HCT116 (cell line): ENCODE data around the gene MEIKIN. TPM values are rescaled to one million over a fixed set of nuclear protein-coding genes. Genes with fewer than 3 reads are reported as not detected.

Experiments
- ATAC-seq: fragments of 200-7000 bp; cut with Tn5 transposase; 2 replicates; pipeline ENCODE4 v1.9.1; 2020; ENCODE audit warnings: mild to moderate bottlenecking, moderate library complexity
- BruUV-seq: library from RNA; stranded (reverse); fragments of 400-500 nt; replicated peaks from 2 replicates; lab custom pipeline; 2021; lab: Mats Ljungman, UMichigan
- CTCF ChIA-PET: fragments of 300-600 bp; sonication (Branson Sonifier 250); formaldehyde crosslinking; loops from one replicate; lab custom pipeline; 2021; ENCODE audit warnings: antibody characterized with exemption; lab: Charles Lee
- POLR2A ChIA-PET: fragments of 300-600, 350-600 bp; sonication (Branson Sonifier 250); formaldehyde crosslinking; loops from one replicate; lab custom pipeline; 2021; ENCODE audit warnings: antibody characterized with exemption; lab: Charles Lee
- RAD21 ChIA-PET, 2 experiments: fragments of 300-600 bp; sonication (Branson Sonifier 250); formaldehyde crosslinking; loops; one replicate each; lab custom pipeline; 2023; ENCODE audit warnings: low total read pairs in 2 of 2; ENCODE audit not compliant: uncharacterized antibody in 2 of 2, unreplicated experiment in 2 of 2, low non-redundant PET in 1 of 2; lab: Charles Lee
- DNase-seq: peaks from one replicate; pipeline ENCODE4 v3.0.0-alpha.2; 2010; ENCODE audit warnings: low read depth, low spot score
- H2AFZ ChIP-seq: fragments of 200-600 bp; shearing (Covaris generic), sonication (generic); 2 replicates; pipeline ENCODE4 v1.6.1; 2017; ENCODE audit warnings: low read depth, mixed run types, mixed read lengths, antibody characterized with exemption, low read length; ENCODE audit not compliant: poor library complexity, severe bottlenecking
- H3K27ac ChIP-seq: 2 replicates; pipeline ENCODE4 v1.5.1; 2012; ENCODE audit warnings: low read depth, low read length
- H3K27me3 ChIP-seq: fragments of 200-600 bp; sonication (generic); 2 replicates; pipeline ENCODE4 v1.6.1; 2016; ENCODE audit warnings: mixed run types, low read length, mixed read lengths; ENCODE audit not compliant: insufficient read depth
- H3K36me3 ChIP-seq, 2 experiments: fragments of 200-500 bp in 1 of 2; fragments of 200-600 bp in 1 of 2; sonication (Bioruptor generic) in 1 of 2; sonication (generic) in 1 of 2; 2 replicates each; pipeline versions ENCODE4 v1.5.1 to v1.6.1; 2014 to 2016; ENCODE audit warnings: low read length in 2 of 2, inconsistent platforms in 1 of 2, mixed read lengths in 1 of 2, mixed run types in 1 of 2; ENCODE audit not compliant: insufficient read depth in 2 of 2, control insufficient read depth in 1 of 2
- H3K4me1 ChIP-seq, 2 experiments: fragments of 200-600 bp in 1 of 2; sonication (generic) in 1 of 2; 2 replicates each; pipeline versions ENCODE4 v1.5.1 to v1.6.1; 2012 to 2017; ENCODE audit warnings: low read length in 2 of 2, inconsistent platforms in 1 of 2, mild to moderate bottlenecking in 1 of 2, mixed read lengths in 1 of 2, mixed run types in 1 of 2, moderate library complexity in 1 of 2; ENCODE audit not compliant: insufficient read depth in 2 of 2, control insufficient read depth in 1 of 2
- H3K4me2 ChIP-seq: fragments of 200-600 bp; sonication (generic); 2 replicates; pipeline ENCODE4 v1.6.1; 2017; ENCODE audit warnings: mixed run types, low read length, mixed read lengths
- H3K4me3 ChIP-seq, 2 experiments: fragments of 200-600 bp in 1 of 2; sonication (generic) in 1 of 2; replicated peaks in 1 of 2; 2 replicates each; pipeline ENCODE4 v1.5.1; 2011 to 2016; ENCODE audit warnings: low read length in 2 of 2, control low read depth in 1 of 2, low read depth in 1 of 2, mild to moderate bottlenecking in 1 of 2, mixed read lengths in 1 of 2, mixed run types in 1 of 2
- H3K79me2 ChIP-seq: fragments of 200-600 bp; sonication (generic); 2 replicates; pipeline ENCODE4 v1.6.1; 2017; ENCODE audit warnings: mild to moderate bottlenecking, mixed run types, low read length, moderate library complexity, mixed read lengths; ENCODE audit not compliant: insufficient read depth
- H3K9ac ChIP-seq: fragments of 200-600 bp; sonication (generic); 2 replicates; pipeline ENCODE4 v1.6.1; 2016; ENCODE audit warnings: low read length, mixed read lengths
- H3K9me2 ChIP-seq: fragments of 200-600 bp; sonication (generic), shearing (Covaris generic); 2 replicates; pipeline ENCODE4 v1.6.1; 2017; ENCODE audit warnings: mixed run types, mild to moderate bottlenecking, moderate library complexity; ENCODE audit not compliant: insufficient read depth
- H3K9me3 ChIP-seq, 2 experiments: fragments of 200-500 bp in 1 of 2; fragments of 200-600 bp in 1 of 2; sonication (Bioruptor generic) in 1 of 2; sonication (generic) in 1 of 2; 2 replicates each; pipeline ENCODE4 v1.6.1; 2014 to 2017; ENCODE audit warnings: low read length in 2 of 2, mixed read lengths in 2 of 2, inconsistent platforms in 1 of 2, low read depth in 1 of 2, mild to moderate bottlenecking in 1 of 2, mixed run types in 1 of 2, moderate library complexity in 1 of 2; ENCODE audit not compliant: control insufficient read depth in 1 of 2, insufficient read depth in 1 of 2
- H4K20me1 ChIP-seq: fragments of 200-600 bp; sonication (generic), shearing (Covaris generic); 2 replicates; pipeline ENCODE4 v1.6.1; 2017; ENCODE audit warnings: mixed run types, mild to moderate bottlenecking, moderate library complexity; ENCODE audit not compliant: insufficient read depth
- CBX3 ChIP-seq: IDR thresholded peaks from 2 replicates; pipeline ENCODE4 v1.6.1; 2012; ENCODE audit warnings: low read depth
- EGR1 ChIP-seq: IDR thresholded peaks from 2 replicates; pipeline ENCODE4 v1.6.1; 2012; ENCODE audit warnings: low read depth
- EZH2 ChIP-seq: fragments of 200-600 bp; sonication (generic); IDR thresholded peaks from 2 replicates; pipeline ENCODE4 v1.6.1; 2017; ENCODE audit warnings: antibody characterized with exemption, mixed run types
- FOSL1 ChIP-seq: IDR thresholded peaks from 2 replicates; pipeline ENCODE4 v1.6.1; 2012; ENCODE audit warnings: low read depth
- POLR2AphosphoS5 ChIP-seq: IDR thresholded peaks from 2 replicates; pipeline ENCODE4 v1.6.1; 2011; ENCODE audit warnings: mild to moderate bottlenecking, low read depth, low read length, moderate library complexity
- SIN3A ChIP-seq: IDR thresholded peaks from 2 replicates; pipeline ENCODE4 v1.6.1; 2012; ENCODE audit warnings: low read depth
- TCF7L2 ChIP-seq: IDR thresholded peaks from 2 replicates; pipeline ENCODE4 v1.7.0; 2011; ENCODE audit warnings: borderline replicate concordance, inconsistent platforms; ENCODE audit not compliant: insufficient read depth, insufficient read length; ENCODE audit errors: extremely low read depth
- YY1 ChIP-seq: IDR thresholded peaks from 2 replicates; pipeline ENCODE4 v1.6.1; 2011; ENCODE audit warnings: low read length, low read depth, moderate library complexity, mild to moderate bottlenecking; ENCODE audit not compliant: insufficient replicate concordance; ENCODE audit errors: extremely low read depth
- intact Hi-C: fragments of 100-400 bp; cut with micrococcal nuclease; formaldehyde crosslinking; loops from 2 replicates; pipeline ENCODE4 v1.10.0; 2022
- total RNA-seq: library from RNA; stranded (reverse); gene quantifications from one replicate; pipeline ENCODE4 v1.2.1, GENCODE V29; 2021; ENCODE audit not compliant: unreplicated experiment
- TF ChIP-seq, protein P1 (sequence below), 3 experiments: fragments of 200-600 bp in 1 of 3; sonication (generic) in 1 of 3; IDR thresholded peaks in 2 of 3; conservative IDR thresholded peaks in 1 of 3; 2 replicates each; pipeline ENCODE4 v1.5.1; 2012 to 2017; ENCODE audit warnings: low read depth in 2 of 3, low read length in 2 of 3, antibody characterized with exemption in 1 of 3, borderline replicate concordance in 1 of 3, control low read depth in 1 of 3, mild to moderate bottlenecking in 1 of 3, mixed read lengths in 1 of 3, mixed run types in 1 of 3, moderate library complexity in 1 of 3; ENCODE audit not compliant: insufficient read depth in 1 of 3
- TF ChIP-seq, protein P2 (sequence below): IDR thresholded peaks from 2 replicates; pipeline ENCODE4 v1.6.1; 2012

Gene MEIKIN
- total RNA-seq, 1 experiment from 2014 or later, result not detected

DNA sequence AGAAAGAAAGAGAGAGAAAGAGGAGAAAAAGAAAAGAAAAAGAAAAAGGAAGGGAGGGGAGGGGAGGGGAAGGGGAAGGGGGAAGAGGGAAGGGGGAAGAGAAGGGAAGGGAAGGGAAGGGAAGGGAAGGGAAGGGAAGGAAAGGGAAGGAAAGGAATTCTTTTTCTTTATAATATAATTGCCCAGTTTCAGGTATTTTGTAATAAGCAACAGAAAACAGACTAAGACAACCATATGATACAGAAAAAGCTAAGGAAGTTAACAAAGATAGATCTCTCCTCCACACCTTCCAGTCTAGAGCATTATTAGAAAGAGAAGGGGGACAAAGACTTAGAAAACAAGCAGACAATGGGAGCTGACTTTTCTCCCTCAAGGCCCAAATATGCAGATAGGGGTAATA lies 31.0 kb downstream of the MEIKIN start:
- H3K4me2 ChIP-seq, result no peak overlapping the region
- no peak for TF ChIP-seq CBX3
- no peak for TF ChIP-seq EZH2
- TF ChIP-seq, protein P1, sequence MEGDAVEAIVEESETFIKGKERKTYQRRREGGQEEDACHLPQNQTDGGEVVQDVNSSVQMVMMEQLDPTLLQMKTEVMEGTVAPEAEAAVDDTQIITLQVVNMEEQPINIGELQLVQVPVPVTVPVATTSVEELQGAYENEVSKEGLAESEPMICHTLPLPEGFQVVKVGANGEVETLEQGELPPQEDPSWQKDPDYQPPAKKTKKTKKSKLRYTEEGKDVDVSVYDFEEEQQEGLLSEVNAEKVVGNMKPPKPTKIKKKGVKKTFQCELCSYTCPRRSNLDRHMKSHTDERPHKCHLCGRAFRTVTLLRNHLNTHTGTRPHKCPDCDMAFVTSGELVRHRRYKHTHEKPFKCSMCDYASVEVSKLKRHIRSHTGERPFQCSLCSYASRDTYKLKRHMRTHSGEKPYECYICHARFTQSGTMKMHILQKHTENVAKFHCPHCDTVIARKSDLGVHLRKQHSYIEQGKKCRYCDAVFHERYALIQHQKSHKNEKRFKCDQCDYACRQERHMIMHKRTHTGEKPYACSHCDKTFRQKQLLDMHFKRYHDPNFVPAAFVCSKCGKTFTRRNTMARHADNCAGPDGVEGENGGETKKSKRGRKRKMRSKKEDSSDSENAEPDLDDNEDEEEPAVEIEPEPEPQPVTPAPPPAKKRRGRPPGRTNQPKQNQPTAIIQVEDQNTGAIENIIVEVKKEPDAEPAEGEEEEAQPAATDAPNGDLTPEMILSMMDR (IDR thresholded peaks at IDR 0.05 in 2 of 3, conservative IDR thresholded peaks at IDR 0.05 in 1 of 3; ENCODE audit: borderline replicate concordance in 1 of 3, insufficient read depth in 1 of 3, low read depth in 2 of 3, low read length in 2 of 3), result no peak
- TF ChIP-seq EGR1, result no peak
- no peak for TF ChIP-seq POLR2AphosphoS5
- no peak for TF ChIP-seq TCF7L2
- H3K9me2 ChIP-seq, result no peaks in the 10 kb centered on the region; the same call in 1 of the 2 replicates
- no peaks in the 10 kb centered on the region for H3K79me2 ChIP-seq
- ChIA-PET CTCF (no interaction called here), RAD21 (no interaction called here), POLR2A (no interaction called here)
- no peak for DNase-seq
- H3K4me1 ChIP-seq, result no peaks in the 10 kb centered on the region
- H3K9ac ChIP-seq, result no peak overlapping the region
- H3K4me3 ChIP-seq, result no peak overlapping the region
- H3K27ac ChIP-seq, result no peak overlapping the region
- H3K36me3 ChIP-seq, result no peaks in the 10 kb centered on the region
- no peaks in the 10 kb centered on the region for H4K20me1 ChIP-seq
- BruUV-seq, result no TSS peak
- no peak for ATAC-seq
- no peaks in the 10 kb centered on the region for H3K27me3 ChIP-seq
- intact Hi-C loops, result no loop called here
- H3K9me3 ChIP-seq, result no peaks in the 10 kb centered on the region
- H2AFZ ChIP-seq, result no peak overlapping the region

DNA sequence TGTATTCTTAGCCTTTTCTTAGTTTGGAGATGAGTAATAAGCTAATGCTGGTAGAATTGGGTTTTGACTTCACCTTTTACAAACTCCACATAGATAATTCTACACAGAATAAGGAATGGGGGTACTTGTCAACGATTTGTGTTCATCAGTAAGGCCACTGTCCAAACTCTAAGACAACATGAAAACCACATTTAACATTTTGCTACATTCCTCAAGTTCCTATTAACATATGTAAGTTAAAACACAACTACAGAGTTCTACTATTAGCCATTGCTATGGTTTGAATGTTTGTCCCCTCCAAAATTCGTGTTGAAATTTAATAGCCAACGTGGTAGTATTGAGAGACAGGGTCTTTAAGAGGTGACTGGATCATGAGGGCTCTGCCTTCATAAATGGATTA lies 31.9 kb downstream of the MEIKIN start:
- Histone ChIP-seq H3K27me3 (no peaks in the 10 kb centered on the region), H3K9me2 (no peaks in the 10 kb centered on the region; the same call in 1 of the 2 replicates), H3K79me2 (no peaks in the 10 kb centered on the region), H3K9ac (no peak overlapping the region), H4K20me1 (no peaks in the 10 kb centered on the region), H2AFZ (no peak overlapping the region), H3K27ac (no peak overlapping the region), H3K9me3 (no peaks in the 10 kb centered on the region), H3K4me2 (no peak overlapping the region), H3K4me3 (no peak overlapping the region), H3K36me3 (no peaks in the 10 kb centered on the region), H3K4me1 (no peaks in the 10 kb centered on the region)
- POLR2A ChIA-PET, result no interaction called here
- no peak for ATAC-seq
- BruUV-seq, result no TSS peak
- no peak for DNase-seq
- TF ChIP-seq YY1, result no peak
- TF ChIP-seq FOSL1, result no peak
- no peak for TF ChIP-seq SIN3A
- TF ChIP-seq, protein P2, sequence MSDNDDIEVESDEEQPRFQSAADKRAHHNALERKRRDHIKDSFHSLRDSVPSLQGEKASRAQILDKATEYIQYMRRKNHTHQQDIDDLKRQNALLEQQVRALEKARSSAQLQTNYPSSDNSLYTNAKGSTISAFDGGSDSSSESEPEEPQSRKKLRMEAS, result no peak
- no peak for TF ChIP-seq POLR2AphosphoS5
- CTCF ChIA-PET, result no interaction called here
- RAD21 ChIA-PET, result no interaction called here
- intact Hi-C loops, result no loop called here
